MM.1S (cell line): Measurements from ENCODE around the gene SAMD14.

Source experiments
- DNase-seq: peaks from one replicate; pipeline ENCODE4 v3.0.0-alpha.2; 2015
- H2AFZ ChIP-seq: fragments of 300-600 bp; sonication (generic); 2 replicates; pipeline ENCODE4 v1.6.0; 2016; ENCODE audit warnings: antibody characterized with exemption, low read length
- H3F3A ChIP-seq: fragments of 300-600 bp; sonication (generic); 2 replicates; pipeline ENCODE4 v1.6.1; 2016; ENCODE audit warnings: mild to moderate bottlenecking, antibody characterized with exemption, low read length, moderate library complexity, mixed read lengths; ENCODE audit not compliant: insufficient read depth
- H3K27ac ChIP-seq: fragments of 300-600 bp; sonication (generic); 2 replicates; pipeline ENCODE4 v1.5.1; 2016; ENCODE audit warnings: mild to moderate bottlenecking, low read length
- H3K27me3 ChIP-seq: fragments of 300-600 bp; sonication (generic); replicated peaks from 2 replicates; pipeline ENCODE4 v1.6.0; 2016; ENCODE audit warnings: low read length; ENCODE audit not compliant: insufficient read depth
- H3K36me3 ChIP-seq: fragments of 300-600 bp; sonication (generic); replicated peaks from 2 replicates; pipeline ENCODE4 v1.6.1; 2016; ENCODE audit warnings: mild to moderate bottlenecking, low read length, mixed read lengths; ENCODE audit not compliant: insufficient read depth
- H3K4me1 ChIP-seq: fragments of 300-600 bp; sonication (generic); 2 replicates; pipeline ENCODE4 v1.6.1; 2016; ENCODE audit warnings: low read length, mixed read lengths
- H3K4me2 ChIP-seq: fragments of 300-600 bp; sonication (generic); 2 replicates; pipeline ENCODE4 v1.6.0; 2016; ENCODE audit warnings: low read depth, low read length
- H3K4me3 ChIP-seq: fragments of 300-600 bp; sonication (generic); 2 replicates; pipeline ENCODE4 v1.5.1; 2016; ENCODE audit warnings: low read length, mixed read lengths
- H3K79me2 ChIP-seq: fragments of 300-600 bp; sonication (generic); 2 replicates; pipeline ENCODE4 v1.6.1; 2016; ENCODE audit warnings: mixed run types, low read length, mixed read lengths
- H3K9ac ChIP-seq: fragments of 300-600 bp; sonication (generic); 2 replicates; pipeline ENCODE4 v1.6.1; 2016; ENCODE audit warnings: low read length, mixed read lengths
- H3K9me2 ChIP-seq: fragments of 300-600 bp; sonication (generic); replicated peaks from 2 replicates; pipeline ENCODE4 v1.6.1; 2016; ENCODE audit warnings: mild to moderate bottlenecking, low read length, mixed read lengths; ENCODE audit not compliant: insufficient read depth
- H3K9me3 ChIP-seq: fragments of 300-600 bp; sonication (generic); replicated peaks from 2 replicates; pipeline ENCODE4 v1.6.1; 2016; ENCODE audit warnings: mild to moderate bottlenecking, low read length, mixed read lengths; ENCODE audit not compliant: insufficient read depth
- H4K20me1 ChIP-seq: fragments of 300-600 bp; sonication (generic); 2 replicates; pipeline ENCODE4 v1.6.1; 2016; ENCODE audit warnings: mild to moderate bottlenecking, low read length, moderate library complexity, mixed read lengths; ENCODE audit not compliant: insufficient read depth
- CTCF ChIP-seq: fragments of 300-600 bp; sonication (generic); IDR thresholded peaks from 2 replicates; pipeline ENCODE4 v1.5.1; 2016; ENCODE audit warnings: antibody characterized with exemption, low read length, mixed read lengths
- EZH2 ChIP-seq: fragments of 300-600 bp; sonication (generic); optimal IDR thresholded peaks from 2 replicates; pipeline ENCODE3; 2017; ENCODE audit warnings: low read depth, mild to moderate bottlenecking, antibody characterized with exemption, low read length, mixed read lengths
- EZH2phosphoT487 ChIP-seq: fragments of 300-600 bp; sonication (generic); IDR thresholded peaks from 2 replicates; pipeline ENCODE4 v1.6.1; 2018; ENCODE audit warnings: antibody characterized with exemption, low read length

The SAMD14 gene

GRCh38 chr17:50161911-50162288 is 31.9 kb upstream of the SAMD14 start:
- no peak for DNase-seq
- Histone ChIP-seq H3K36me3 (no peaks in the 10 kb centered on the region), H3K9ac (no peak overlapping the region), H2AFZ (peak overlapping the region; percentile 75), H3F3A (no peaks in the 10 kb centered on the region), H3K9me3 (no peaks in the 10 kb centered on the region), H4K20me1 (no peaks in the 10 kb centered on the region), H3K27me3 (no peaks in the 10 kb centered on the region), H3K79me2 (no peaks in the 10 kb centered on the region), H3K27ac (no peak overlapping the region), H3K4me2 (peak overlapping the region; percentile 82), H3K4me3 (peak overlapping the region; percentile 59), H3K4me1 (peaks cover 14% of the 10 kb centered on the region), H3K9me2 (no peaks in the 10 kb centered on the region)
- TF ChIP-seq EZH2 (no peak), EZH2phosphoT487 (no peak), CTCF (no peak)

GRCh38 chr17:50161023-50161910 is 31.3 kb upstream of the SAMD14 start:
- Histone ChIP-seq H3K9me3 (no peaks in the 10 kb centered on the region), H3K36me3 (no peaks in the 10 kb centered on the region), H3K4me1 (peaks cover 14% of the 10 kb centered on the region), H2AFZ (peak overlapping the region; percentile 75), H3K9ac (peak overlapping the region; percentile 50), H3K27me3 (no peaks in the 10 kb centered on the region), H3K4me3 (peak overlapping the region; percentile 59), H3K27ac (no peak overlapping the region), H3K9me2 (no peaks in the 10 kb centered on the region), H3K4me2 (peak overlapping the region; percentile 82), H4K20me1 (no peaks in the 10 kb centered on the region), H3F3A (no peaks in the 10 kb centered on the region), H3K79me2 (no peaks in the 10 kb centered on the region)
- TF ChIP-seq EZH2 (no peak), EZH2phosphoT487 (no peak), CTCF (peak; percentile 94)
- DNase-seq = peak; percentile 91

GRCh38 chr17:50157891-50158290 is 27.9 kb upstream of the SAMD14 start:
- no peak for TF ChIP-seq EZH2phosphoT487
- TF ChIP-seq CTCF = no peak
- TF ChIP-seq EZH2 = no peak
- Histone ChIP-seq H3K27me3 (no peaks in the 10 kb centered on the region), H3K4me2 (no peak overlapping the region), H2AFZ (no peak overlapping the region), H3K4me3 (no peak overlapping the region), H3F3A (peaks cover 29% of the 10 kb centered on the region), H3K9ac (no peak overlapping the region), H4K20me1 (no peaks in the 10 kb centered on the region), H3K9me3 (no peaks in the 10 kb centered on the region), H3K79me2 (no peaks in the 10 kb centered on the region), H3K36me3 (no peaks in the 10 kb centered on the region), H3K9me2 (no peaks in the 10 kb centered on the region), H3K4me1 (peaks cover 28% of the 10 kb centered on the region), H3K27ac (no peak overlapping the region)
- no peak for DNase-seq
